SK-N-SH treated with all-trans-retinoic acid at 6 μM for 48 hours (cell line): ENCODE results near the gene CCT2.

Experiments used
- BACH2 ChIP-seq: fragments of 250-450 bp; sonication (Bioruptor Pico); IDR thresholded peaks from 2 replicates; pipeline ENCODE4 v1.9.0; 2021; ENCODE audit warnings: mild to moderate bottlenecking, borderline replicate concordance
- CSDC2 ChIP-seq: fragments of 250-450 bp; sonication (Bioruptor Pico); IDR thresholded peaks from 2 replicates; pipeline ENCODE4 v1.5.0; 2020; ENCODE audit warnings: mild to moderate bottlenecking, moderate library complexity
- ISL1 ChIP-seq: fragments of 250-450 bp; sonication (Bioruptor Pico); IDR thresholded peaks from 2 replicates; pipeline ENCODE4 v2.1.2; 2022; ENCODE audit warnings: mild to moderate bottlenecking, moderate library complexity
- ZFP30 ChIP-seq: fragments of 450-650 bp; formaldehyde crosslinking; IDR thresholded peaks from 2 replicates; pipeline ENCODE4 v1.5.0; 2022; ENCODE audit warnings: mild to moderate bottlenecking, moderate library complexity
- TF ChIP-seq, protein P1 (sequence below): fragments of 250-450 bp; sonication (Bioruptor Pico); IDR thresholded peaks from 2 replicates; pipeline ENCODE4 v1.8.0; 2020; ENCODE audit warnings: mild to moderate bottlenecking, moderate library complexity, borderline replicate concordance
- TF ChIP-seq, protein P2 (sequence below): fragments of 250-450 bp; sonication (Bioruptor Pico); IDR thresholded peaks from 2 replicates; pipeline ENCODE4 v1.8.0; 2021; ENCODE audit warnings: low read depth, mild to moderate bottlenecking, moderate library complexity, borderline replicate concordance

DNA sequence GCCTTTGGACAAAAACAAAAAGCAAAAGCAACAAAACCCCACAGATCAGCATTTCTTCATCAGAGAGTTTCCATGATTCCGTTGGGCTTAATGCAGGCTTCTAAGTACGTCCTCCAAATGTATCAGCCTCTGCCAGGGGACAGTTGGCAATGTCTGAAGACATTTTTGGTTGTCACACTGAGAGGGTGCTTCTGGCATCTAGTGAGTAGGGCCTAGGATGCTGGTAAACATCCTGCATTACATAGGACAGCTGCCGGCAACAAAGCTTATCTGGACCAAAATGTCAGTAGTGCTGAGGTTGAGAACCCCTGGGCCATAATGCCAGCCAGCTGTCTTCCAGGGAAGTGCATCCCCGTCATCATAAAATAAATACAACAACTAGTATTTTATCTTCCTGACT lies 34.8 kb downstream of the CCT2 start:
- no peak for TF ChIP-seq CSDC2 (CRISPR knock-in tag)
- TF ChIP-seq, protein P1, sequence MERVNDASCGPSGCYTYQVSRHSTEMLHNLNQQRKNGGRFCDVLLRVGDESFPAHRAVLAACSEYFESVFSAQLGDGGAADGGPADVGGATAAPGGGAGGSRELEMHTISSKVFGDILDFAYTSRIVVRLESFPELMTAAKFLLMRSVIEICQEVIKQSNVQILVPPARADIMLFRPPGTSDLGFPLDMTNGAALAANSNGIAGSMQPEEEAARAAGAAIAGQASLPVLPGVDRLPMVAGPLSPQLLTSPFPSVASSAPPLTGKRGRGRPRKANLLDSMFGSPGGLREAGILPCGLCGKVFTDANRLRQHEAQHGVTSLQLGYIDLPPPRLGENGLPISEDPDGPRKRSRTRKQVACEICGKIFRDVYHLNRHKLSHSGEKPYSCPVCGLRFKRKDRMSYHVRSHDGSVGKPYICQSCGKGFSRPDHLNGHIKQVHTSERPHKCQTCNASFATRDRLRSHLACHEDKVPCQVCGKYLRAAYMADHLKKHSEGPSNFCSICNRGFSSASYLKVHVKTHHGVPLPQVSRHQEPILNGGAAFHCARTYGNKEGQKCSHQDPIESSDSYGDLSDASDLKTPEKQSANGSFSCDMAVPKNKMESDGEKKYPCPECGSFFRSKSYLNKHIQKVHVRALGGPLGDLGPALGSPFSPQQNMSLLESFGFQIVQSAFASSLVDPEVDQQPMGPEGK (CRISPR knock-in tag) = no peak
- TF ChIP-seq ISL1 (CRISPR knock-in tag) = no peak
- no peak for TF ChIP-seq ZFP30 (CRISPR knock-in tag)
- TF ChIP-seq, protein P2, sequence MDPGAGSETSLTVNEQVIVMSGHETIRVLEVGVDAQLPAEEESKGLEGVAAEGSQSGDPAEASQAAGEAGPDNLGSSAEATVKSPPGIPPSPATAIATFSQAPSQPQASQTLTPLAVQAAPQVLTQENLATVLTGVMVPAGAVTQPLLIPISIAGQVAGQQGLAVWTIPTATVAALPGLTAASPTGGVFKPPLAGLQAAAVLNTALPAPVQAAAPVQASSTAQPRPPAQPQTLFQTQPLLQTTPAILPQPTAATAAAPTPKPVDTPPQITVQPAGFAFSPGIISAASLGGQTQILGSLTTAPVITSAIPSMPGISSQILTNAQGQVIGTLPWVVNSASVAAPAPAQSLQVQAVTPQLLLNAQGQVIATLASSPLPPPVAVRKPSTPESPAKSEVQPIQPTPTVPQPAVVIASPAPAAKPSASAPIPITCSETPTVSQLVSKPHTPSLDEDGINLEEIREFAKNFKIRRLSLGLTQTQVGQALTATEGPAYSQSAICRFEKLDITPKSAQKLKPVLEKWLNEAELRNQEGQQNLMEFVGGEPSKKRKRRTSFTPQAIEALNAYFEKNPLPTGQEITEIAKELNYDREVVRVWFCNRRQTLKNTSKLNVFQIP (CRISPR knock-in tag) = no peak
- no peak for TF ChIP-seq BACH2
